Right ventricle myocardium inferior (tissue), 1 donor: Measurements from ENCODE around the gene RIBC1. TPM values are rescaled to one million over a fixed set of nuclear protein-coding genes. Genes with fewer than 3 reads are reported as not detected.
"Not testable (repeated sequence)": the region's sequence is repeated elsewhere in the genome, so short reads cannot be mapped to it uniquely, and the experiment has no call there.

ENCODE experiments used
- ATAC-seq: fragments of 200-7000 bp; cut with Tn5 transposase; one replicate; pipeline ENCODE4 v1.9.1; 2020; ENCODE audit warnings: mild to moderate bottlenecking, moderate library complexity
- DNase-seq: peaks from one replicate; pipeline ENCODE4 v3.0.0; 2021; ENCODE audit errors: missing footprints
- intact Hi-C: fragments of 100-400 bp; cut with DNase I; formaldehyde crosslinking; loops from one replicate; pipeline ENCODE4 v1.11.0; 2022
- long read RNA-seq: library from polyadenylated mRNA; unstranded; transcript quantifications from one replicate; pipeline ENCODE4 v2.0.0, GENCODE V29; 2021
- total RNA-seq: library from RNA; stranded (reverse); fragmentation: NEBNext Ultra II Directional; extraction: Animal tissue kit (Norgen Biotek cat#: 25700); gene quantifications from one replicate; pipeline ENCODE4 v1.2.1, GENCODE V29; 2021
- donor health status: DM: no; HTN: yes; CAD: no; lungs with severe emphysema.

The RIBC1 gene
- 0.62 TPM for total RNA-seq
- long read RNA-seq: 0 reads

DNA sequence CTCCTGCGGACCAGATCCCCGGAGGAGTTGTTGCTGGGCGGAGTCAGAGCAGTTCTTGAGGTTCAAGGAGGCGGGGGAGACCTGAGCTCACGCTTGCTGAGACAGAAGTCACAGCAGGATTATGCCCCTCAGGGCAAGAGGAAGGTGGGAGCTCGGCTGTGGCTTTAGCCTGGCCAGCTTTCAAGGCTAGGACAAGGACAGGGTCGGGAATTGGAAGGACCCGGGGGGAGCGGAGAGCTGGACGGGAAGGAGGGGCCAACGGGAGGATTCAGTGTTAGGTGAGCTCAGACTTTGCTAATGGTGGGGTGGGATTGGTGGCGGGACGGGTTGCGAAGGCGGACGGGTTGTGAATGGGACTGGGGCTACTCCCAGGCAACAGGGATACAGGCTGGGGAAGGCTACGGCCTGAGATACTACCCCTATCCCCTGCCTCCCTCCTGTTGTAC is at the start of gene RIBC1:
Gene RIBC1, plus strand, starts transcription at position 13 of the 446 bp plus-strand sequence. CDS start 3,404 bp downstream, outside the sequence.
- intact Hi-C loops: no loop called here
- no peak for DNase-seq
- ATAC-seq: no peak

DNA sequence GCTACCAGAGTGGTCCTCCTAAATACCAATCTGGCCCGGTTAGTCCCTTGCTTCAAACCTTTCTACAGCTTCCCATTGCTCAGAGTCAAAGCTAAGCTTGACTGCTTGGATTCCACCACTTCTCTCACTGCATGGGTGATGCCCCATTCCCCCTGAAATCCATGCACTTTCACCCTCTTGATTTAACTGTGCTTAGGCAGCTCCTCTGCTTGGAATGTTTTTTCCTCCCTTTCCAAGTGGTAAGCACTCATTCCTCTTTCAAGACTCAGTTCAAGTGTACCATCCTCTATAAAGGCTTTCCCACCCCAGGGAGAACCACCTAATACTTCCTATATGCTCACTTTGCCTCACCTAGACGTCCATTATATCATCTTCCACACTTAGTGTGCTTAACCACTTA is 49.4 kb upstream of the RIBC1 start:
- intact Hi-C loops: no loop called here
- DNase-seq: no peak
- no peak for ATAC-seq

GRCh38 chrX:53374222-53374820 is 48.4 kb upstream of the RIBC1 start:
- no peak for ATAC-seq
- intact Hi-C loops: no loop called here
- no peak for DNase-seq

DNA sequence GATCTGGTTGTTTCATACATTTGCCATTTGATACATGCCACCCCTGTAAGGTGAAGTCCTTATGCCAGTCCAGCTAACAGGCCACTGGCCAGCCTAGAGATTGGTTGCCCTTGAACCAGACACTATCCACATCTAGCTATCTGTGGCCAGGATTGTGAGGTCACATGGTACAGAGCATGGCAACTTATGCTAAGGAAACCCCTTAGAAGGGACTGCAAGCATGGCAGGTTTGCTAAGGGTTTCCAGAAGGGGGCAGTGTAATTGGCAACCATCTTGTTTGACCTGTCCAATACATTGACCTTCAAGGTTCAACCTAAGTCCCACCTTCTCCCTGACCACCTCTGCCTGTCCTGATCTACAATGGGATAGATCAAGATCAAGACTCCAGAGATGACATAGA is 47.8 kb upstream of the RIBC1 start:
- no peak for DNase-seq
- intact Hi-C loops: no loop called here
- ATAC-seq: no peak

- intact Hi-C loops: no loop called here
- no peak for ATAC-seq
- no peak for DNase-seq
Measured at GRCh38 chrX:53376888-53377287, 45.8 kb upstream of the RIBC1 start.

- DNase-seq (no peak), ATAC-seq (no peak)
- intact Hi-C loops: no loop called here
Measured at GRCh38 chrX:53377464-53377863, 45.2 kb upstream of the RIBC1 start.

GRCh38 chrX:53379008-53379710 is 43.5 kb upstream of the RIBC1 start:
- intact Hi-C loops: no loop called here
- ATAC-seq (no peak), DNase-seq (no peak)

GRCh38 chrX:53379747-53380146 is 42.9 kb upstream of the RIBC1 start:
- intact Hi-C loops: no loop called here
- DNase-seq (no peak), ATAC-seq (no peak)

DNA sequence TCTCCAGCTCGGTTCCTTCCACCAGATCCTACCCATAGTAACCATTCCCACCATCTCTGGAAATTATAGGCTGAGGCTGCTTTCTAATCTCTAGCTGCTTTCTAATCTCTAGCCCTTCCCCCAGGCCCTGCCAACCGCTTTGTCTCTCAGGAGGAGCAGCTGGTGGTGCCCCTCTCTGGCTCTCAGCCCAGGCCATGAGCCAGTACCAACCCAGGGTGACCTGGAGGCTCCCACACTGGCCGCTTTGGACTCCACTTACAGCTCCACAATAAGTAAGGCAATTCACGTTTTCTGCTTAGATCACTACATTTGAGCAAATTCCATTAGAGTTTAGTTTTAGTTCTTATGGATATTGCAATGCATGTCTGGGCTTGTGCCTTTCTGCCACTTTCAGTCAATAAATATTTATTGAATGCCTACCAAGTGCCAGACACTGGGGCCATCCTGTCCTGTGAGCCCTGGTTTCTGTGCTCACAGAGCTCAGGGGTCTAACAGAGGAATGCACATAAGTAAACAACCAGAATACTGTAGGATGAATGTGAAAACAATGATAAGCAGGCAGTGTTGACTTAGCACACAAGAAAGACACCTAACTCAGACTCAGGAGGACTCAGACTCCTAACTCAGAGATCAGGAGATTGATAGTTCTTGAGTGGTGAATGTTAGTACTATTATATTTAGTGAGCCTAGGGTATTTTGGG is 39.1 kb upstream of the RIBC1 start:
- ATAC-seq: no peak
- intact Hi-C loops: no loop called here
- no peak for DNase-seq

GRCh38 chrX:53395605-53396298 is 26.9 kb upstream of the RIBC1 start:
- no peak for DNase-seq
- ATAC-seq: no peak
- intact Hi-C loops: no loop called here

- ATAC-seq (no peak), DNase-seq (no peak)
- intact Hi-C loops: no loop called here
Measured at GRCh38 chrX:53398216-53398615, 24.5 kb upstream of the RIBC1 start.

GRCh38 chrX:53403535-53403934 is 19.1 kb upstream of the RIBC1 start:
- intact Hi-C loops: no loop called here
- no peak for ATAC-seq

DNA sequence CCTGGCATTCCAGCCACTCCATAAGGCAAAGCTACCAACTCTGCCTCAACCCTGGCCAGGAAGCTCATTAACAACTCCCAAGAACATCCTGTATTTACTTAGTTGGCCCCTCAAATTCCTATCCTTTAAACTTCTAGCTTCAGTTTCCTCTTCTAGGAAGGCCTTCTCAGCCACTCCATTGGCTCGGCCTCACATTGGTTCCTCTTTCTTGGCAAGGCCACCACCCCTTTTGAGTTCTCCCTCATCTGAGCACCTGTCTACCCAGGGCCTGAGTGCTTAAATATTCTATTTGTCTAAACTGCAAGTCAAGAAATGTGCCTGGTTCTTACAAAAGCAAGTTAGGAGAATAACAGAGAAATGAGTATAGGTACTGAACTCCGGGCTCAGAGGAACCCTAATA is 10.2 kb upstream of the RIBC1 start:
- intact Hi-C loops: no loop called here
- ATAC-seq (no peak), DNase-seq (no peak)

More at GRCh38 chrX:53403535-53403934, 19.1 kb upstream of the RIBC1 start:
- no peak for DNase-seq

DNA sequence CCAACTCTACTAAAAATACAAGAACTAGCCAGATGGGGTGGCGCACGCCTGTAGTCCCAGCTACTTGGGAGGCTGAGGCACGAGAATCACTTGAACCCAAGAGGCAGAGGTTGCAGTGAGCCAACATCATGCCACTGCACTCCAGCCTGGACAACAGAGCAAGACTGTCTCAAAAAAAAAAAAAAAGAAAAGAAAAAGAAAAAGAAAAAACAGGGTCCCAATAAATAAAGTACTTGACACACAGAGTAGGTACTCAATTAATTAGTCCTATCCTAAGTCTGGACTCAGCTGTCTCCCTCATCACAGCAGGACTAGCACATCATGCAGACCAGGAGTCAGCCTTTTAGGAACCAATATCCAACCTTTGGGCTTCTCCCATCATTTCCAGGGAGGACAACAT is 2.3 kb upstream of the RIBC1 start:
- ATAC-seq, intact Hi-C loops, DNase-seq: not testable (repeated sequence)

GRCh38 chrX:53421125-53421524 is 1.5 kb upstream of the RIBC1 start:
- ATAC-seq (no peak), DNase-seq (no peak)
- intact Hi-C loops: no loop called here

- intact Hi-C loops: no loop called here
- ATAC-seq (no peak), DNase-seq (no peak)
Measured at GRCh38 chrX:53421772-53422085, 944 bp upstream of the RIBC1 start.

DNA sequence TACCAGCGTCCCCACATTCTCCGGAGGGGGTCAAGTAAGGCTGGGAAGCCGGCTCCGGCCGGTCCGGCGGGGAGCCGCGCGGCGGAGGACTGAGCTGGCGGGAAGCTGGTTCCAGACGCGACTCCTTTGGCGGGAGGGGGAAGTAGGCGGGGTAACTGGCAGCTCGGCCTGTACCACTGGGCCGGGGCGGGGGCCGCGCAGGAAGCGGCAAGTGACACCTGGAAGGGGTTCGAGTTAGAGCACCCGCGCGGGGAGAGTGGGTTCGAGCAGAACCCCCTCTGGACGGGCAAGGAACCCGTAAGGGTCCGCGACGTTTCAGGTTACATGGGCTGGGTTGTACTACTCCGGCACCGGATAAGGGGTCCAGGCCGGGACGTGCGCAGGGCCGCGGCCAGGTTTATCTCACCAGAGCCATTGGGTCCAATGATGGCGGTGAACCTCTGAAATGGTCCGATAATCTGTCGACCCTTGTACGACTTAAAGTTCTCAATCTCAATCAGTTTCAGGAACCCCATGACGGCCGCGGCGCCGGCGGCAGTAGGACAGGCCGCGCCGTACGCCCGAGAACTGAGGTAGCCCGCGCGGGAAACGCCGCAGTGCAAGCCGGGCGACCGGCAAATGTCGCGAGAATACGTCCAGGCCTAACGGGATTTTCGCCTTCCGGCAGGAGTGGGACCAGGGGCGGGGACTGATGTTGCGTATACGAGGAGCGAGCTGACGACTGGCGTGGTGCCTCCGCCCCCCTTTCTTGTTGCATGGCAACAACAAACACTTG is 400 bp upstream of the RIBC1 start, which contains the start of gene SMC1A:
Gene SMC1A, minus strand, starts transcription at position 569 of the 775 bp plus-strand sequence. Its CDS starts 54 bp downstream, at position 515.
- DNase-seq: peak; percentile 96
- intact Hi-C loops: no loop called here
- ATAC-seq: peak; percentile 97

DNA sequence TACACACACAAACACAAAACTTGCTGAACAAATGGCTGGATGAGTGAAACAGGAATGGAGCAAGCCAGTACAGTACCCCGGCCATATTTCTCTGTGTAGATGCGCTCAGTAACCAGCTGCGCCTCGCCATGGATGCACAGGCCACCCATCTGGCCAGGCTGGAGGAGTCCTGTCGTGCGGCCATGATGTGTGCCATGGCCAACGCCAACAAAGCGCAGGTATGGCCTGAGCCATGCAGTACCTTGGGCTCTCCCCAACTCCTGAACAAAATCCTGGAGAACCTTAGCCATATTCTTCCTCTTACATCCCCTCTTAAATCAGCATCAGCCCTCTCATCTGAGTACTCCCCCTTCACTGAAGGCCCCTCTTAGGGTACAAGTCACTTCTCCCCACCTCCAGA is 7.1 kb downstream of the RIBC1 start:
- intact Hi-C loops: loop anchor here (10.0 kb wide), 1 partner anchor 145 kb away; the partner anchor contains the start of gene IQSEC2
- ATAC-seq (no peak), DNase-seq (no peak)

- DNase-seq (no peak), ATAC-seq (no peak)
- intact Hi-C loops: loop anchor here (10.0 kb wide), 1 partner anchor 145 kb away; the partner anchor contains the start of gene IQSEC2
Measured at GRCh38 chrX:53430231-53430630, 7.6 kb downstream of the RIBC1 start.
